Superior temporal gyrus (tissue), 1 donor: Measurements from ENCODE around the gene RGL1.

Experiments
- DNase-seq: peaks from one replicate; pipeline ENCODE4 v3.0.0-alpha.2; 2016; ENCODE audit errors: extremely low spot score

The RGL1 gene

GRCh38 chr1:183821309-183821888 is 16.5 kb downstream of the RGL1 start:
- no peak for DNase-seq

- DNase-seq, result no peak
These were observed 17.1 kb downstream of the RGL1 start for GRCh38 chr1:183821889-183822611.

GRCh38 chr1:183824291-183824690 is 19.4 kb downstream of the RGL1 start:
- DNase-seq, result no peak

GRCh38 chr1:183827801-183828200 is 22.9 kb downstream of the RGL1 start:
- DNase-seq, result peak; percentile 84

GRCh38 chr1:183830389-183830788 is 25.5 kb downstream of the RGL1 start:
- peak; percentile 89 for DNase-seq

GRCh38 chr1:183831311-183831710 is 26.4 kb downstream of the RGL1 start:
- no peak for DNase-seq

GRCh38 chr1:183832459-183832858 is 27.5 kb downstream of the RGL1 start:
- no peak for DNase-seq

- DNase-seq, result no peak
These were observed 29.6 kb downstream of the RGL1 start for GRCh38 chr1:183834568-183834967.

GRCh38 chr1:183836598-183836997 is 31.7 kb downstream of the RGL1 start:
- DNase-seq, result no peak

GRCh38 chr1:183837062-183837461 is 32.1 kb downstream of the RGL1 start:
- peak; percentile 11 for DNase-seq

- no peak for DNase-seq
These were observed 33.3 kb downstream of the RGL1 start for GRCh38 chr1:183838221-183838620.

- DNase-seq, result no peak
These were observed 35.2 kb downstream of the RGL1 start for GRCh38 chr1:183840140-183840539.

- no peak for DNase-seq
These were observed 36.6 kb downstream of the RGL1 start for GRCh38 chr1:183841550-183841949.

GRCh38 chr1:183841950-183842794 is 37.3 kb downstream of the RGL1 start:
- no peak for DNase-seq

GRCh38 chr1:183842795-183843144 is 37.9 kb downstream of the RGL1 start:
- DNase-seq, result no peak

- DNase-seq, result no peak
These were observed 39.9 kb downstream of the RGL1 start for GRCh38 chr1:183844806-183845205.

- DNase-seq, result no peak
These were observed 40.8 kb downstream of the RGL1 start for GRCh38 chr1:183845681-183846080.

- no peak for DNase-seq
These were observed 42.7 kb downstream of the RGL1 start for GRCh38 chr1:183847641-183848040.

- no peak for DNase-seq
These were observed 45.9 kb downstream of the RGL1 start for GRCh38 chr1:183850852-183851251.

- DNase-seq, result no peak
These were observed 54.2 kb downstream of the RGL1 start for GRCh38 chr1:183859119-183859518.

GRCh38 chr1:183859831-183860230 is 54.9 kb downstream of the RGL1 start:
- DNase-seq, result no peak

GRCh38 chr1:183862967-183863366 is 58.0 kb downstream of the RGL1 start:
- DNase-seq, result no peak

- DNase-seq, result no peak
These were observed 58.9 kb downstream of the RGL1 start for GRCh38 chr1:183863852-183864251.
